DOHH2 (cell line): ENCODE data around the gene CHAMP1.
"Not testable (repeated sequence)": the region's sequence is repeated elsewhere in the genome, so short reads cannot be mapped to it uniquely, and the experiment has no call there.

Experiments
- H3F3A ChIP-seq: fragments of 200-600 bp; sonication (generic), shearing (Covaris generic); 2 replicates; pipeline ENCODE4 v1.6.0; 2016; ENCODE audit warnings: antibody characterized with exemption, mild to moderate bottlenecking; ENCODE audit not compliant: control insufficient read depth, insufficient read depth
- H3K27ac ChIP-seq: fragments of 200-600 bp; sonication (generic); 2 replicates; pipeline ENCODE4 v1.5.1; 2014; ENCODE audit warnings: low read depth, mild to moderate bottlenecking, low read length, moderate library complexity
- H3K27me3 ChIP-seq: fragments of 200-600 bp; sonication (generic); 2 replicates; pipeline ENCODE4 v1.6.1; 2014; ENCODE audit warnings: mild to moderate bottlenecking, low read length, mixed read lengths; ENCODE audit not compliant: control insufficient read depth
- H3K36me3 ChIP-seq: fragments of 200-600 bp; sonication (generic); 2 replicates; pipeline ENCODE4 v1.6.1; 2014; ENCODE audit warnings: mild to moderate bottlenecking, low read length, moderate library complexity, mixed read lengths; ENCODE audit not compliant: control insufficient read depth
- H3K4me1 ChIP-seq: fragments of 200-600 bp; sonication (generic); 2 replicates; pipeline ENCODE4 v1.6.1; 2014; ENCODE audit warnings: mild to moderate bottlenecking, low read length, mixed read lengths; ENCODE audit not compliant: control insufficient read depth
- H3K4me2 ChIP-seq: fragments of 200-600 bp; sonication (generic); 2 replicates; pipeline ENCODE4 v1.6.0; 2014; ENCODE audit warnings: mild to moderate bottlenecking, low read length, moderate library complexity
- H3K4me3 ChIP-seq: fragments of 200-600 bp; sonication (generic); 2 replicates; pipeline ENCODE4 v1.5.1; 2014; ENCODE audit warnings: mild to moderate bottlenecking, low read length, mixed read lengths
- H3K79me2 ChIP-seq: fragments of 200-600 bp; sonication (generic); 2 replicates; pipeline ENCODE4 v1.6.1; 2014; ENCODE audit warnings: mild to moderate bottlenecking, low read length, mixed read lengths; ENCODE audit not compliant: control insufficient read depth
- H3K9me2 ChIP-seq: fragments of 200-600 bp; sonication (generic); replicated peaks from 2 replicates; pipeline ENCODE4 v1.6.1; 2014; ENCODE audit warnings: mild to moderate bottlenecking, low read length, mixed read lengths; ENCODE audit not compliant: control insufficient read depth
- H3K9me3 ChIP-seq: fragments of 200-600 bp; sonication (generic); 2 replicates; pipeline ENCODE4 v1.6.1; 2014; ENCODE audit warnings: antibody characterized with exemption, low read length, mixed read lengths; ENCODE audit not compliant: control insufficient read depth, insufficient read depth
- H4K20me1 ChIP-seq: fragments of 200-600 bp; sonication (generic); 2 replicates; pipeline ENCODE4 v1.6.0; 2014; ENCODE audit warnings: low read depth, mild to moderate bottlenecking, antibody characterized with exemption, low read length, moderate library complexity; ENCODE audit not compliant: control insufficient read depth, insufficient read depth
- EZH2phosphoT487 ChIP-seq: fragments of 200-600 bp; sonication (generic); IDR thresholded peaks from 2 replicates; pipeline ENCODE4 v1.6.1; 2017; ENCODE audit warnings: borderline replicate concordance, mild to moderate bottlenecking, antibody characterized with exemption, low read length, moderate library complexity, mixed read lengths
- TF ChIP-seq, protein P1 (sequence below): fragments of 200-600 bp; sonication (generic); IDR thresholded peaks from one replicate; pipeline ENCODE4 v1.5.1; 2014; ENCODE audit warnings: antibody characterized with exemption, mild to moderate bottlenecking, low read depth, low read length; ENCODE audit not compliant: poor library complexity, severe bottlenecking

The CHAMP1 gene

DNA sequence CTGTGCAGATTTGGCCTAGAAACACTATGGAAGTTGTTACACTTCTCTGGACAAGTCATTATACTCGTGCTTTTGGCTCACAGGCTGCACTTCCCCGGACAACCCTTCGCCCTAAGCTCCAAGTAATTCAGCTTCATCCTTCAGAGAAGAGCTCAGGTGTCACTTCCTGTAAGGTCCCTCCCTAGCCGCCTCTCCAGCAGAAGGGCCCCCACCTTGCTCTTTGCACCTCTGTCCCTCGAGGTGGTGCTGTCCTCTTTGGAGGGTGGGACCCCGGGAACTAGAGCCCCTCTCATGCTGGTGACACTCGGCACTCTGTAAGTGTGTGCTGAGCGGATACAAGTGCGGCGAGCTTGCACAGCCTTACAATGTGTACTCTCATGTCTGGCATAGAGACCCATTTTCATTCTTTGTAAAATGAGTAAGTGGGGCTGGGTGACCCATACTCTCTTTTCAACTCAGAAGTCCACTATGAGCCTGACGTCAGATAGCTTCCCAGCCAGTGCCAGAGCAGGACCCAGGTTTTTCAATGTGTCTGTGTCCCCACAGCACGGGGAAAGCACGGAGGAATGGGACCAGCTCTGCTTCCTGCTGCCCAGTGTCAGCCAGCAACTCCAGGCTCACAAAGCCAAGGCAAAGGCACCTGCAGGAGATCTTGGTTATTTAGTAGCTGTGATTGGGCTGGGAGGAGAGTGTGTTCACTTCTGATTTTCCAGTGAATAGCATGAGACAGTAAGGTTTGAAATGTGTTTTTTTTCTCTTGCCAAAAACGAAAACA lies 26.9 kb downstream of the CHAMP1 start:
- H3K4me1 ChIP-seq, result peaks cover 45% of the 10 kb centered on the region

DNA sequence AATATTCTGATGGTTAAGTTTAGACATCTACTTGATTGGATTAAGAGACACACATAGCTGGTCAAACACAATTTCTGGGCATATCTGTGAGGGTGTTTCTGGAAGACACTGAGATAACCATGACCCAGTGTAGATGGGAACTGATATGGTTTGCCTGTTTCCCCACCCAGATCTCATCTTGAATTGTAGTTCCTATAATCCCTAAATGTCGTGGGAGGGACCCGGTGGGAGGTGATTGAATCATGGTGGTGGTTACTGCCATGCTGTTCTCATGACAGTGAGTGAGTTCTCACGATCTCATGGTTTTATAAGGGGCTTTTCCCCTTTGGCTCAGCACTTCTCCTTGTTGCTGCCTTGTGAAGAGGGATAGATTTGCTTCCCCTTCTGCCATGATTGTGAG lies 33.0 kb downstream of the CHAMP1 start:
- not testable (repeated sequence) for H3K4me1 ChIP-seq, H3K27ac ChIP-seq

More for the DNA sequence above, 26.9 kb downstream of the CHAMP1 start:
- Histone ChIP-seq H3K9me2 (no peaks in the 10 kb centered on the region), H3K9me3 (no peaks in the 10 kb centered on the region), H3K36me3 (no peaks in the 10 kb centered on the region), H3K27ac (peak overlapping the region; percentile 73), H3F3A (peaks cover 16% of the 10 kb centered on the region), H4K20me1 (no peaks in the 10 kb centered on the region), H3K27me3 (no peaks in the 10 kb centered on the region), H3K4me3 (no peak overlapping the region), H3K79me2 (no peaks in the 10 kb centered on the region), H3K4me2 (peak overlapping the region; percentile 6; the same call in 1 of the 2 replicates)
- TF ChIP-seq, protein P1, sequence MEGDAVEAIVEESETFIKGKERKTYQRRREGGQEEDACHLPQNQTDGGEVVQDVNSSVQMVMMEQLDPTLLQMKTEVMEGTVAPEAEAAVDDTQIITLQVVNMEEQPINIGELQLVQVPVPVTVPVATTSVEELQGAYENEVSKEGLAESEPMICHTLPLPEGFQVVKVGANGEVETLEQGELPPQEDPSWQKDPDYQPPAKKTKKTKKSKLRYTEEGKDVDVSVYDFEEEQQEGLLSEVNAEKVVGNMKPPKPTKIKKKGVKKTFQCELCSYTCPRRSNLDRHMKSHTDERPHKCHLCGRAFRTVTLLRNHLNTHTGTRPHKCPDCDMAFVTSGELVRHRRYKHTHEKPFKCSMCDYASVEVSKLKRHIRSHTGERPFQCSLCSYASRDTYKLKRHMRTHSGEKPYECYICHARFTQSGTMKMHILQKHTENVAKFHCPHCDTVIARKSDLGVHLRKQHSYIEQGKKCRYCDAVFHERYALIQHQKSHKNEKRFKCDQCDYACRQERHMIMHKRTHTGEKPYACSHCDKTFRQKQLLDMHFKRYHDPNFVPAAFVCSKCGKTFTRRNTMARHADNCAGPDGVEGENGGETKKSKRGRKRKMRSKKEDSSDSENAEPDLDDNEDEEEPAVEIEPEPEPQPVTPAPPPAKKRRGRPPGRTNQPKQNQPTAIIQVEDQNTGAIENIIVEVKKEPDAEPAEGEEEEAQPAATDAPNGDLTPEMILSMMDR, result no peak
- TF ChIP-seq EZH2phosphoT487, result no peak

DNA sequence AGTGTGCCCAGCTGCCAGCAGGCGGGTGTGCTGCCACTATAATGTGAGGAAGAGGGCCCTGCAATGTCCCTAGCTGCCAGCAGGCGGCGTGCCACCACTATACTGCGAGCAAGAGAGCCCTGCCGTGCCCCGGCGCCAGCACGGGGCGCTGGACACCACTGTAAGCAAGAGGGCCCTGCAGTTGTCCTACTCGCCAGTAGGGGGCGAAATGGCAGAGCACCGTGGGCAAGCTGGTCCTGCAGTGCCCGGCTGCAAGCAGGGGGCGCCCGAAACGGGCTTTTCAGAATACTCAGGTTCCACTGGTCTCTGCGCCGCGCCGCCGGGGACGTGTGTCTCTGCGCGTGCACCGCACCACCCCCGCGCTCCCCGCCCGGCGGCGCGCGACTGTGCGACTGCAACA lies 38.5 kb downstream of the CHAMP1 start:
- not testable (repeated sequence) for H3K9me2 ChIP-seq, H3K36me3 ChIP-seq, H3K79me2 ChIP-seq, H3K9me3 ChIP-seq, H3K27ac ChIP-seq, H3K4me2 ChIP-seq, H3K27me3 ChIP-seq, H3K4me3 ChIP-seq, H3F3A ChIP-seq, H3K4me1 ChIP-seq, H4K20me1 ChIP-seq
- TF ChIP-seq, protein P1, result peak; percentile 51

More for the DNA sequence above, 33.0 kb downstream of the CHAMP1 start:
- not testable (repeated sequence) for H3K79me2 ChIP-seq, H3K4me2 ChIP-seq, H3F3A ChIP-seq, H3K27me3 ChIP-seq, H3K4me3 ChIP-seq, H3K9me3 ChIP-seq, H3K9me2 ChIP-seq, H4K20me1 ChIP-seq, H3K36me3 ChIP-seq

DNA sequence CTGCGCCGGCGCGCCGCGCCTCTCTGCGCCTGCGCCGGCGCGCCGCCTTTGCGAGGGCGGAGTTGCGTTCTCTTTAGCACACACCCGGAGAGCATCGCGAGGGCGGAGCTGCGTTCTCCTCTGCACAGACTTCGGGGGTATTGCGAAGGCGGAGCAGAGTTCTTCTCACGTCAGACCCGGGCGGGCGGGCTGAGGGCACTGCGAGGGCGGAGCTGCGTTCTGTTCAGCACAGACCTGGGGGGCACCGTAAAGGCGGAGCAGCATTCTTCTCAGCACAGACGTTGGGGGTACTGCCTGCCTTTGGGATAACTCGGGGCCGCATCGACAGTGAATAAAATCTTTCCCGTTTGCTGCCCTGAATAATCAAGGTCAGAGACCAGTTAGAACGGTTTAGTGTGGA lies 39.1 kb downstream of the CHAMP1 start:
- not testable (repeated sequence) for H3K9me3 ChIP-seq, H3K4me1 ChIP-seq, H4K20me1 ChIP-seq, H3K4me3 ChIP-seq, H3F3A ChIP-seq, H3K27ac ChIP-seq, H3K36me3 ChIP-seq, H3K79me2 ChIP-seq, H3K27me3 ChIP-seq, H3K4me2 ChIP-seq, H3K9me2 ChIP-seq
